GM23338 (cell line): Measurements from ENCODE around the gene CCDC86.

Source experiments
- CREB1 ChIP-seq: fragments of 250-450 bp; sonication (Bioruptor Pico); IDR thresholded peaks from 2 replicates; pipeline ENCODE4 v1.5.0; 2020; ENCODE audit warnings: low read depth, mild to moderate bottlenecking, moderate library complexity
- EZH2 ChIP-seq: fragments of 200-600 bp; sonication (generic); IDR thresholded peaks from one replicate; pipeline ENCODE4 v1.8.0; 2017; ENCODE audit warnings: antibody characterized with exemption, mild to moderate bottlenecking, low read depth; ENCODE audit not compliant: unreplicated experiment
- EZH2phosphoT487 ChIP-seq: fragments of 200-600 bp; sonication (generic); IDR thresholded peaks from one replicate; pipeline ENCODE4 v1.8.1; 2018; ENCODE audit warnings: antibody characterized with exemption; ENCODE audit not compliant: unreplicated experiment
- POLR2AphosphoS5 ChIP-seq: IDR thresholded peaks from 2 replicates; pipeline ENCODE4 v1.6.1; 2016; ENCODE audit warnings: antibody characterized with exemption, low read depth
- TF ChIP-seq, protein P1 (sequence below), 2 experiments: fragments of 200-600 bp in 1 of 2; sonication (generic) in 1 of 2; conservative IDR thresholded peaks; 2 replicates each; pipeline versions ENCODE4 v1.5.1 to v1.6.1; 2016 to 2017; ENCODE audit warnings: antibody characterized with exemption in 2 of 2, low read depth in 2 of 2, mild to moderate bottlenecking in 2 of 2, moderate library complexity in 1 of 2
- TF ChIP-seq, protein P2 (sequence below): IDR thresholded peaks from 2 replicates; pipeline ENCODE4 v1.6.1; 2016; ENCODE audit warnings: antibody characterized with exemption
- TF ChIP-seq, protein P3 (sequence below): IDR thresholded peaks from one replicate; pipeline ENCODE4 v1.6.1; 2018; ENCODE audit warnings: antibody characterized with exemption; ENCODE audit not compliant: unreplicated experiment

DNA sequence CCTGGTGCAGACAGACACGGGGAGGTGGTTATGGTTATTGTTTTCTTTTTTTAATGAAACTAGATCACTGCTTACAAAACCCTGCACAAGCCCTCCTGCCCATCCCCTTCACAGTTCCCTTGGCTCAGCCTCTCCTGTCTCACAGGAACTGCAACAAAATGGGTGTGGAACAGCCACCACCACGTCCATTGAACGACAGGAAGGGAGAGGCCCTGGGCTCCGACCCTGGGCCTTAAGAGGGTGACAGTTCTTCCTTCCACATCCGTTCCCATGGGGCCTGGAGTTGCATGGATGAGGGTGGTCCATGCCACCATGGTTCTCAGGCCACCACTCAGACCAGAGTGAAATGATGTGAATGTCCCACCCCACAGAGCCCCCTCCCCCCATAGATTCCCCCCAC lies 48.8 kb downstream of the CCDC86 start:
- TF ChIP-seq CREB1 (CRISPR knock-in tag) (no peak), POLR2AphosphoS5 (no peak), EZH2phosphoT487 (no peak), EZH2 (no peak)
- TF ChIP-seq, protein P1, sequence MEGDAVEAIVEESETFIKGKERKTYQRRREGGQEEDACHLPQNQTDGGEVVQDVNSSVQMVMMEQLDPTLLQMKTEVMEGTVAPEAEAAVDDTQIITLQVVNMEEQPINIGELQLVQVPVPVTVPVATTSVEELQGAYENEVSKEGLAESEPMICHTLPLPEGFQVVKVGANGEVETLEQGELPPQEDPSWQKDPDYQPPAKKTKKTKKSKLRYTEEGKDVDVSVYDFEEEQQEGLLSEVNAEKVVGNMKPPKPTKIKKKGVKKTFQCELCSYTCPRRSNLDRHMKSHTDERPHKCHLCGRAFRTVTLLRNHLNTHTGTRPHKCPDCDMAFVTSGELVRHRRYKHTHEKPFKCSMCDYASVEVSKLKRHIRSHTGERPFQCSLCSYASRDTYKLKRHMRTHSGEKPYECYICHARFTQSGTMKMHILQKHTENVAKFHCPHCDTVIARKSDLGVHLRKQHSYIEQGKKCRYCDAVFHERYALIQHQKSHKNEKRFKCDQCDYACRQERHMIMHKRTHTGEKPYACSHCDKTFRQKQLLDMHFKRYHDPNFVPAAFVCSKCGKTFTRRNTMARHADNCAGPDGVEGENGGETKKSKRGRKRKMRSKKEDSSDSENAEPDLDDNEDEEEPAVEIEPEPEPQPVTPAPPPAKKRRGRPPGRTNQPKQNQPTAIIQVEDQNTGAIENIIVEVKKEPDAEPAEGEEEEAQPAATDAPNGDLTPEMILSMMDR (conservative IDR thresholded peaks at IDR 0.05; ENCODE audit: low read depth in 2 of 2), result no peak
- TF ChIP-seq, protein P2, sequence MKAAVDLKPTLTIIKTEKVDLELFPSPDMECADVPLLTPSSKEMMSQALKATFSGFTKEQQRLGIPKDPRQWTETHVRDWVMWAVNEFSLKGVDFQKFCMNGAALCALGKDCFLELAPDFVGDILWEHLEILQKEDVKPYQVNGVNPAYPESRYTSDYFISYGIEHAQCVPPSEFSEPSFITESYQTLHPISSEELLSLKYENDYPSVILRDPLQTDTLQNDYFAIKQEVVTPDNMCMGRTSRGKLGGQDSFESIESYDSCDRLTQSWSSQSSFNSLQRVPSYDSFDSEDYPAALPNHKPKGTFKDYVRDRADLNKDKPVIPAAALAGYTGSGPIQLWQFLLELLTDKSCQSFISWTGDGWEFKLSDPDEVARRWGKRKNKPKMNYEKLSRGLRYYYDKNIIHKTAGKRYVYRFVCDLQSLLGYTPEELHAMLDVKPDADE, result no peak
- TF ChIP-seq, protein P3, sequence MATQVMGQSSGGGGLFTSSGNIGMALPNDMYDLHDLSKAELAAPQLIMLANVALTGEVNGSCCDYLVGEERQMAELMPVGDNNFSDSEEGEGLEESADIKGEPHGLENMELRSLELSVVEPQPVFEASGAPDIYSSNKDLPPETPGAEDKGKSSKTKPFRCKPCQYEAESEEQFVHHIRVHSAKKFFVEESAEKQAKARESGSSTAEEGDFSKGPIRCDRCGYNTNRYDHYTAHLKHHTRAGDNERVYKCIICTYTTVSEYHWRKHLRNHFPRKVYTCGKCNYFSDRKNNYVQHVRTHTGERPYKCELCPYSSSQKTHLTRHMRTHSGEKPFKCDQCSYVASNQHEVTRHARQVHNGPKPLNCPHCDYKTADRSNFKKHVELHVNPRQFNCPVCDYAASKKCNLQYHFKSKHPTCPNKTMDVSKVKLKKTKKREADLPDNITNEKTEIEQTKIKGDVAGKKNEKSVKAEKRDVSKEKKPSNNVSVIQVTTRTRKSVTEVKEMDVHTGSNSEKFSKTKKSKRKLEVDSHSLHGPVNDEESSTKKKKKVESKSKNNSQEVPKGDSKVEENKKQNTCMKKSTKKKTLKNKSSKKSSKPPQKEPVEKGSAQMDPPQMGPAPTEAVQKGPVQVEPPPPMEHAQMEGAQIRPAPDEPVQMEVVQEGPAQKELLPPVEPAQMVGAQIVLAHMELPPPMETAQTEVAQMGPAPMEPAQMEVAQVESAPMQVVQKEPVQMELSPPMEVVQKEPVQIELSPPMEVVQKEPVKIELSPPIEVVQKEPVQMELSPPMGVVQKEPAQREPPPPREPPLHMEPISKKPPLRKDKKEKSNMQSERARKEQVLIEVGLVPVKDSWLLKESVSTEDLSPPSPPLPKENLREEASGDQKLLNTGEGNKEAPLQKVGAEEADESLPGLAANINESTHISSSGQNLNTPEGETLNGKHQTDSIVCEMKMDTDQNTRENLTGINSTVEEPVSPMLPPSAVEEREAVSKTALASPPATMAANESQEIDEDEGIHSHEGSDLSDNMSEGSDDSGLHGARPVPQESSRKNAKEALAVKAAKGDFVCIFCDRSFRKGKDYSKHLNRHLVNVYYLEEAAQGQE, result no peak
